Measurements from ENCODE around the gene RAD51B. TPM values are rescaled to one million over a fixed set of nuclear protein-coding genes. Genes with fewer than 3 reads are reported as not detected.

RAD51B gene
- total and polyA plus RNA-seq, 2 of the 13 experiments (the other 11 are each of a cell fraction or from before 2014, with no cell fraction given): 7.0 to 9.5 TPM

DNA sequence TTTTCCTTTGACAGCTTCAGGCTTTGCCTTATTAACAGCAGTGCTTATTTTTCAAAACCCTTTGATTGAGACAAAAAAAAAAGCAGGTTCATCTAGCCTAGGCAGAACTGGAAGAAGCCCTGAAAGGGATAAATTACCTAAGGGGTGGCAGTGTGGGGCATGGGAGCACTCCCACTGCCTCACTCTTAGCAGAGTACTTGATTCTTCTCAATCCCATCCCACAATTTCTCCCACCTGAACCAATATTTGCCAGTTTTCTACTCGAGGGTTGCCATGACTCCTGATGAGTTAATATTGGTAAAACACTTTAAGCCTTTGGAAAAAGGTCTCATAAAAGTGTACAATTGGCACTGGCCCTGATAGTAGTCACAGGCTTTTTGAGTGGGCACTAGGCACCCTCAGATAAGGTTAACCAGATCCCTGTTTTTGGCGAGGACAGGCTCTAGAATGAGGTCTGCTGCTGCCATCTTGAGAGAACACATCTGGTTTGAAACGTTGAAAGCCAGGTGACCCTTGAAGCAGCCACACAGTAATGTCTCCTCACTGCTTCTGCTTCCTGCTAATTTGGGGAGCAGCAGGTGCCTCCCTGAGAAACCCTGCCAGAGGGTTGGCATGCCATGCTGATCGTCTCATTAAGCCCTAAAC is 320.0 kb downstream of the RAD51B start:
- no peak overlapping the region for H2AFZ ChIP-seq (ENCODE audit: low read length)

More for the DNA sequence above, 320.0 kb downstream of the RAD51B start:
- H3K36me3 ChIP-seq (replicated peaks in 1 of 2; ENCODE audit: control insufficient read depth in 1 of 2, insufficient read depth in 2 of 2, low read length in 2 of 2): no peaks in the 10 kb centered on the region
- POLR2A ChIA-PET: no interaction called here
- H3K4me2 ChIP-seq (ENCODE audit: low read depth, low read length): no peak overlapping the region
- BruUV-seq (replicated peaks): no TSS peak
- TF ChIP-seq, protein P1, sequence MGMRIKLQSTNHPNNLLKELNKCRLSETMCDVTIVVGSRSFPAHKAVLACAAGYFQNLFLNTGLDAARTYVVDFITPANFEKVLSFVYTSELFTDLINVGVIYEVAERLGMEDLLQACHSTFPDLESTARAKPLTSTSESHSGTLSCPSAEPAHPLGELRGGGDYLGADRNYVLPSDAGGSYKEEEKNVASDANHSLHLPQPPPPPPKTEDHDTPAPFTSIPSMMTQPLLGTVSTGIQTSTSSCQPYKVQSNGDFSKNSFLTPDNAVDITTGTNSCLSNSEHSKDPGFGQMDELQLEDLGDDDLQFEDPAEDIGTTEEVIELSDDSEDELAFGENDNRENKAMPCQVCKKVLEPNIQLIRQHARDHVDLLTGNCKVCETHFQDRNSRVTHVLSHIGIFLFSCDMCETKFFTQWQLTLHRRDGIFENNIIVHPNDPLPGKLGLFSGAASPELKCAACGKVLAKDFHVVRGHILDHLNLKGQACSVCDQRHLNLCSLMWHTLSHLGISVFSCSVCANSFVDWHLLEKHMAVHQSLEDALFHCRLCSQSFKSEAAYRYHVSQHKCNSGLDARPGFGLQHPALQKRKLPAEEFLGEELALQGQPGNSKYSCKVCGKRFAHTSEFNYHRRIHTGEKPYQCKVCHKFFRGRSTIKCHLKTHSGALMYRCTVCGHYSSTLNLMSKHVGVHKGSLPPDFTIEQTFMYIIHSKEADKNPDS (CRISPR knock-in tag; IDR thresholded peaks at IDR 0.05): no peak
- TF ChIP-seq, protein P2, sequence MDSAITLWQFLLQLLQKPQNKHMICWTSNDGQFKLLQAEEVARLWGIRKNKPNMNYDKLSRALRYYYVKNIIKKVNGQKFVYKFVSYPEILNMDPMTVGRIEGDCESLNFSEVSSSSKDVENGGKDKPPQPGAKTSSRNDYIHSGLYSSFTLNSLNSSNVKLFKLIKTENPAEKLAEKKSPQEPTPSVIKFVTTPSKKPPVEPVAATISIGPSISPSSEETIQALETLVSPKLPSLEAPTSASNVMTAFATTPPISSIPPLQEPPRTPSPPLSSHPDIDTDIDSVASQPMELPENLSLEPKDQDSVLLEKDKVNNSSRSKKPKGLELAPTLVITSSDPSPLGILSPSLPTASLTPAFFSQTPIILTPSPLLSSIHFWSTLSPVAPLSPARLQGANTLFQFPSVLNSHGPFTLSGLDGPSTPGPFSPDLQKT (CRISPR knock-in tag; IDR thresholded peaks at IDR 0.05; ENCODE audit: borderline replicate concordance): no peak
- no peak for TF ChIP-seq BCL6 (CRISPR knock-in tag; IDR thresholded peaks at IDR 0.05)
- H3K4me1 ChIP-seq (ENCODE audit: insufficient read depth, low read length): peaks cover 39% of the 10 kb centered on the region
- CTCF ChIA-PET (ENCODE audit: low intra/inter-chr PET ratio, low total read pairs): no interaction called here
- FAIRE-seq (no peak), DNase-seq (ENCODE audit: low spot score) (no peak), ATAC-seq (no peak)
- H4K20me1 ChIP-seq (ENCODE audit: insufficient read depth, low read length): no peaks in the 10 kb centered on the region
- no peak overlapping the region for H3K9ac ChIP-seq (ENCODE audit: insufficient read depth, low read depth, low read length)
- no peaks in the 10 kb centered on the region for H3K27me3 ChIP-seq (ENCODE audit: control insufficient read depth in 1 of 2, insufficient read depth in 2 of 2, low read length in 2 of 2)
- no peaks in the 10 kb centered on the region for H3K79me2 ChIP-seq (ENCODE audit: insufficient read depth, low read length)
- H3K4me3 ChIP-seq (replicated peaks in 1 of 3; ENCODE audit: insufficient read depth in 1 of 3, low read depth in 2 of 3, low read length in 3 of 3): no peak overlapping the region
- no peak overlapping the region for H3K27ac ChIP-seq (ENCODE audit: extremely low read length, insufficient read depth, low read length)
- intact Hi-C loops (cut with micrococcal nuclease; ENCODE audit: unreplicated experiment) (no loop called here), in situ Hi-C loops (cut with HindIII; ENCODE audit: extremely low pct_ligation_motif_present, low pct_unique_long_range_greater_than_20kb) (no loop called here)
- 91% methylated on average over 3 of the region's 4 CpGs for WGBS (ENCODE audit: low lambda C conversion rate)
- H3K9me3 ChIP-seq (ENCODE audit: low read length): no peaks in the 10 kb centered on the region

All from HepG2 (cell line).